ENCODE measurements around the gene TRPV6. TPM values are rescaled to one million over a fixed set of nuclear protein-coding genes. Genes with fewer than 3 reads are reported as not detected.
A peak's percentile ranks its signal among the peaks of the same experiment; 100 is the strongest.

The TRPV6 gene
- total and polyA plus RNA-seq, 2 experiments from 2014 or later, result 3.5 to 3.7 TPM

DNA sequence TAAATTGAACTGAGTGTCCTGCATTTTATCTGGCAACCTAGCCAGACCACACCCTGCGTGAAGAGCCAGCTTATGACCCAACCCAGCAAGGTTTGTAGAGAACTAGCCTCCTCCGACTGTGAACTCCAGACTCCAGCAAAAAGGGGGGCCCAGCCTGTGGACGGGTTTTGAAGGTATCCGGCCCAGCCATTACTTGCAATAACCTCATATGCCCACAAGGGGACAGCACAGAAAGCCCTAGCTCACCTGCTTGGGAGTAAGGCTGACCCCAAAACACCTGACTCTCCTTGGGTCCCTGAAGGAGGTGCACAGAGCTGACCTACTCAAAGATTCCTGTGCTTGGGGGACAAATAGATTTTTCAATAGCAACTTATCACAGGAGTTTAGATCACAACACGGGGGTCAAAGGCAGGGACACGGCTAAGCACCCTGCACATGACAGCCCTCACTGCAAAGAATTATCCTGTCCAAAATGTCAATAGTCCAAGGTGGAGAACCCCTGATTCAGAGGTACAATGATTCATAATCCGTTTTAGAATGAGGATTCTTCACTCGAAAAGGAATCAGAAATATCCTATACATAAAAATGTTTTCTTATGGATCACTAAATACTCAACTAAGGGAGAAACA is 4.6 kb downstream of the TRPV6 start:
- Histone ChIP-seq H3K9me2 (replicated peaks; ENCODE audit: insufficient read depth) (no peaks in the 10 kb centered on the region), H3K79me2 (no peaks in the 10 kb centered on the region), H3K27ac (no peak overlapping the region), H3K4me1 (ENCODE audit: insufficient read depth) (no peaks in the 10 kb centered on the region), H4K20me1 (ENCODE audit: insufficient read depth, poor library complexity, severe bottlenecking) (no peaks in the 10 kb centered on the region), H2AFZ (no peak overlapping the region), H3K4me2 (no peak overlapping the region), H3K27me3 (peaks cover 6% of the 10 kb centered on the region), H3K4me3 (no peak overlapping the region), H3K9me3 (ENCODE audit: low read depth) (no peaks in the 10 kb centered on the region), H3K36me3 (replicated peaks; ENCODE audit: insufficient read depth, low read depth) (no peaks in the 10 kb centered on the region)
- DNase-seq (ENCODE audit: low spot score), result peak; percentile 70
- TF ChIP-seq EZH2phosphoT487 (IDR thresholded peaks at IDR 0.05; ENCODE audit: low read depth, severe bottlenecking, unreplicated experiment), result no peak
- TF ChIP-seq, protein P1, sequence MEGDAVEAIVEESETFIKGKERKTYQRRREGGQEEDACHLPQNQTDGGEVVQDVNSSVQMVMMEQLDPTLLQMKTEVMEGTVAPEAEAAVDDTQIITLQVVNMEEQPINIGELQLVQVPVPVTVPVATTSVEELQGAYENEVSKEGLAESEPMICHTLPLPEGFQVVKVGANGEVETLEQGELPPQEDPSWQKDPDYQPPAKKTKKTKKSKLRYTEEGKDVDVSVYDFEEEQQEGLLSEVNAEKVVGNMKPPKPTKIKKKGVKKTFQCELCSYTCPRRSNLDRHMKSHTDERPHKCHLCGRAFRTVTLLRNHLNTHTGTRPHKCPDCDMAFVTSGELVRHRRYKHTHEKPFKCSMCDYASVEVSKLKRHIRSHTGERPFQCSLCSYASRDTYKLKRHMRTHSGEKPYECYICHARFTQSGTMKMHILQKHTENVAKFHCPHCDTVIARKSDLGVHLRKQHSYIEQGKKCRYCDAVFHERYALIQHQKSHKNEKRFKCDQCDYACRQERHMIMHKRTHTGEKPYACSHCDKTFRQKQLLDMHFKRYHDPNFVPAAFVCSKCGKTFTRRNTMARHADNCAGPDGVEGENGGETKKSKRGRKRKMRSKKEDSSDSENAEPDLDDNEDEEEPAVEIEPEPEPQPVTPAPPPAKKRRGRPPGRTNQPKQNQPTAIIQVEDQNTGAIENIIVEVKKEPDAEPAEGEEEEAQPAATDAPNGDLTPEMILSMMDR (IDR thresholded peaks at IDR 0.05; ENCODE audit: poor library complexity), result peak; percentile 61
- TF ChIP-seq EZH2 (IDR thresholded peaks at IDR 0.05; ENCODE audit: borderline replicate concordance), result no peak
- WGBS (ENCODE audit: low lambda C conversion rate, missing lambda C conversion rate), result 32% methylated on average over 8 of the region's 8 CpGs

DNA sequence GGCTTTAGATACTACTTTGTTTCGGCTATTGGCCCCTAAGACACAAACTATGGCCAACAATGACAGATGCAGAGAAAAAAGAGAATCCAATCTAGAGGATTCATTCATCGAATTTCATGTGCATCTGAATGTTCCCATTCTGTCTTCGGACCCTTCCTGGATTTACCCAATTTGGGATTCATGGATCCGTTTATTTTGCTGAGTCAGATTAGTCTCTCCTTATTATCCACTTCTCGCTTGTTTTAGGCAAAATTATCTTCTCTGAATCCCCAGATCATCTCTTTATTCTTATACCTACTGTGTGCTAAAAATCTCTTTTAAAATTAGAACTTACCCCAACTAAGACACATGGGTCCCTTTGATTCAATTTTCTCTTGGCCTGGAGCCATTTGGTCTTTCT is 6.5 kb downstream of the TRPV6 start:
- Histone ChIP-seq H3K27me3 (peaks cover 6% of the 10 kb centered on the region), H3K9me2 (replicated peaks; ENCODE audit: insufficient read depth) (no peaks in the 10 kb centered on the region), H3K4me3 (no peak overlapping the region), H3K4me1 (ENCODE audit: insufficient read depth) (no peaks in the 10 kb centered on the region), H2AFZ (no peak overlapping the region), H3K4me2 (no peak overlapping the region), H3K27ac (no peak overlapping the region), H4K20me1 (ENCODE audit: insufficient read depth, poor library complexity, severe bottlenecking) (no peaks in the 10 kb centered on the region), H3K9me3 (ENCODE audit: low read depth) (no peaks in the 10 kb centered on the region), H3K36me3 (replicated peaks; ENCODE audit: insufficient read depth, low read depth) (no peaks in the 10 kb centered on the region), H3K79me2 (no peaks in the 10 kb centered on the region)
- 96% methylated on average over 5 of the region's 5 CpGs for WGBS (ENCODE audit: low lambda C conversion rate, missing lambda C conversion rate)
- DNase-seq (ENCODE audit: low spot score), result no peak
- TF ChIP-seq EZH2 (IDR thresholded peaks at IDR 0.05; ENCODE audit: borderline replicate concordance), result no peak
- TF ChIP-seq EZH2phosphoT487 (IDR thresholded peaks at IDR 0.05; ENCODE audit: low read depth, severe bottlenecking, unreplicated experiment), result no peak
- TF ChIP-seq, protein P1 (IDR thresholded peaks at IDR 0.05; ENCODE audit: poor library complexity), result no peak

DNA sequence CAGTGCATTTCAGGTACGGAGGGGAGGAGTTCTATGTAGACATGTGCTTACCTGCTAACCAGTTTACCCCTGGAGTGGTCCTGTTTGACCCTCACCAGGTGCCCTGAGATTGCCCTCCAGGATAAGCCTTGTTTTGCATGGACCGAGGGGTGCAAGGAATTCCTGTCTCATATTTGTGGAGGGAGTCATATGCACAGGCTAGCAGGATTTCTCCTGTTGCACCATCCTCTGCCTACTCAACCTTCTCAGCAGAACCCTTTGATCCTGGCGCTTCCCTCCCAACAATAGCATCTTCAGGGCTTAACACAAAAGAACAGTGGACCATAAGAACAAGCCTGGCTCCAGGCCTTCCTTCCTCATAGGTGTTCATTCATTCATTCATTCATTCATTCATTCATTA is 7.2 kb downstream of the TRPV6 start:
- no peaks in the 10 kb centered on the region for H3K9me2 ChIP-seq (replicated peaks; ENCODE audit: insufficient read depth)
- H3K9me3 ChIP-seq (ENCODE audit: low read depth), result no peaks in the 10 kb centered on the region
- H3K4me1 ChIP-seq (ENCODE audit: insufficient read depth), result no peaks in the 10 kb centered on the region
- peaks cover 6% of the 10 kb centered on the region for H3K27me3 ChIP-seq
- TF ChIP-seq, protein P1 (IDR thresholded peaks at IDR 0.05; ENCODE audit: poor library complexity), result no peak
- TF ChIP-seq EZH2phosphoT487 (IDR thresholded peaks at IDR 0.05; ENCODE audit: low read depth, severe bottlenecking, unreplicated experiment), result no peak
- no peak overlapping the region for H3K27ac ChIP-seq
- H3K4me3 ChIP-seq, result no peak overlapping the region
- H4K20me1 ChIP-seq (ENCODE audit: insufficient read depth, poor library complexity, severe bottlenecking), result no peaks in the 10 kb centered on the region
- H2AFZ ChIP-seq, result no peak overlapping the region
- no peak for DNase-seq (ENCODE audit: low spot score)
- no peak overlapping the region for H3K4me2 ChIP-seq
- WGBS (ENCODE audit: low lambda C conversion rate, missing lambda C conversion rate), result 84% methylated on average over 3 of the region's 3 CpGs
- H3K36me3 ChIP-seq (replicated peaks; ENCODE audit: insufficient read depth, low read depth), result no peaks in the 10 kb centered on the region
- no peaks in the 10 kb centered on the region for H3K79me2 ChIP-seq
